ENCODE data around the gene LOXHD1. TPM values are rescaled to one million over a fixed set of nuclear protein-coding genes. Genes with fewer than 3 reads are reported as not detected.

Gene LOXHD1
- total RNA-seq, 1 donor from 2014 or later, result not detected

- H3K4me3 ChIP-seq (ENCODE audit: low read depth, low read length), result no peak overlapping the region
- TF ChIP-seq CTCF (conservative IDR thresholded peaks at IDR 0.05; ENCODE audit: low read depth, low read length), result no peak
- DNase-seq (ENCODE audit: low read depth), result no peak
These were observed 73.3 kb downstream of the LOXHD1 start for GRCh38 chr18:46583711-46584110.

- DNase-seq (ENCODE audit: low read depth), result no peak
- TF ChIP-seq CTCF (conservative IDR thresholded peaks at IDR 0.05; ENCODE audit: low read depth, low read length), result no peak
These were observed 75.4 kb downstream of the LOXHD1 start for GRCh38 chr18:46581648-46582047.

GRCh38 chr18:46578987-46579386, 78.0 kb downstream of the LOXHD1 start:
- no peak for TF ChIP-seq CTCF (conservative IDR thresholded peaks at IDR 0.05; ENCODE audit: low read depth, low read length)
- H3K4me3 ChIP-seq (ENCODE audit: low read depth, low read length), result no peak overlapping the region
- DNase-seq (ENCODE audit: low read depth), result no peak

More at GRCh38 chr18:46581648-46582047, 75.4 kb downstream of the LOXHD1 start:
- H3K4me3 ChIP-seq (ENCODE audit: low read depth, low read length), result no peak overlapping the region

- H3K4me3 ChIP-seq (ENCODE audit: low read depth, low read length), result no peak overlapping the region
- DNase-seq (ENCODE audit: low read depth), result no peak
- no peak for TF ChIP-seq CTCF (conservative IDR thresholded peaks at IDR 0.05; ENCODE audit: low read depth, low read length)
These were observed 79.5 kb downstream of the LOXHD1 start for GRCh38 chr18:46577546-46577945.

- H3K4me3 ChIP-seq (ENCODE audit: low read depth, low read length), result no peak overlapping the region
- TF ChIP-seq CTCF (conservative IDR thresholded peaks at IDR 0.05; ENCODE audit: low read depth, low read length), result no peak
- DNase-seq (ENCODE audit: low read depth), result no peak
These were observed 81.2 kb downstream of the LOXHD1 start for GRCh38 chr18:46575851-46576250.

- TF ChIP-seq CTCF (conservative IDR thresholded peaks at IDR 0.05; ENCODE audit: low read depth, low read length), result no peak
- no peak for DNase-seq (ENCODE audit: low read depth)
- H3K4me3 ChIP-seq (ENCODE audit: low read depth, low read length), result no peak overlapping the region
These were observed 82.3 kb downstream of the LOXHD1 start for GRCh38 chr18:46574743-46575115.

- TF ChIP-seq CTCF (conservative IDR thresholded peaks at IDR 0.05; ENCODE audit: low read depth, low read length), result no peak
- H3K4me3 ChIP-seq (ENCODE audit: low read depth, low read length), result no peak overlapping the region
- DNase-seq (ENCODE audit: low read depth), result no peak
These were observed 82.8 kb downstream of the LOXHD1 start for GRCh38 chr18:46574000-46574742.
